GM18868 (cell line): Measurements from ENCODE around the gene KIAA1217.

ENCODE experiments used
- ATAC-seq: cut with Tn5 transposase; IDR thresholded peaks from one replicate; pipeline ENCODE4 v1.9.1; 2021; ENCODE audit warnings: mild to moderate bottlenecking, moderate library complexity; ENCODE audit not compliant: unreplicated experiment

Gene KIAA1217

GRCh38 chr10:24242562-24242961 lies 33.6 kb downstream of the KIAA1217 start:
- ATAC-seq = no peak

DNA sequence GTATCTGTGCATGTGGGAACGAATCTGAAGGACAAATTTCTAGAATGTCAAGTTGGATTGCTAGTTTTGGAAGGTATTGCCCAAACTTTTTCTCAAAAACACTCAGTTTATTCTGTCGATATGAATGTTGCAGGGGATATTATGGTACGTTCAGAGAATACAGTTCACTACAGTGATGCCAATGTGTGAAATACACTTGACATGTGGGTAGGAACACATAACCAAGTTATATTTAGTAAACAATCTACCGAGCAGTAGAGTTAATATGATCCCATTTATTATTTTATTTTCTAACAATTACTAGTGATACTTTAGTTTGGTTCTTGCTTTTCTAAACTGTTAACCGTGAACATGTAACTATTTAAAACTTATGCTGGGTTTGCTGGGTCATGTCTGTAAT lies 37.4 kb downstream of the KIAA1217 start:
- no peak for ATAC-seq

DNA sequence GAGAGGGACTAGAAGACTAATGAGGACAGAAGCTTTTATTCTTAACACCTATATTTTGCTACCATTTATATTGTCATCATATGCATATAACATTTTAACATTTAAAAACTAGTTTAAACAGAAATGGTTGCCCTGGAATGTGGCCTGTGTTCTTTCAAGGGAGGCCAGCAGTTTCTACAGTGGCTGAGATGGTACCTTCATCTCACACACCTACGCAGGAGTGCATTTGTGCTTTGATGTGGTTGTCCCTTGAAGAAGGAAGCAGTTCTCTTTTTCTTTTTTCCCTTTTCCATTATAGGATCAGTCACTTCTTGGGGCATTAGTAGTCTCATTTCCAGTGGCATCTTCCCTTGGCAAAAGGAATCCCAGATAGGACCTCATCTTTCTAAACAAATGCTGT lies 38.9 kb downstream of the KIAA1217 start:
- no peak for ATAC-seq

DNA sequence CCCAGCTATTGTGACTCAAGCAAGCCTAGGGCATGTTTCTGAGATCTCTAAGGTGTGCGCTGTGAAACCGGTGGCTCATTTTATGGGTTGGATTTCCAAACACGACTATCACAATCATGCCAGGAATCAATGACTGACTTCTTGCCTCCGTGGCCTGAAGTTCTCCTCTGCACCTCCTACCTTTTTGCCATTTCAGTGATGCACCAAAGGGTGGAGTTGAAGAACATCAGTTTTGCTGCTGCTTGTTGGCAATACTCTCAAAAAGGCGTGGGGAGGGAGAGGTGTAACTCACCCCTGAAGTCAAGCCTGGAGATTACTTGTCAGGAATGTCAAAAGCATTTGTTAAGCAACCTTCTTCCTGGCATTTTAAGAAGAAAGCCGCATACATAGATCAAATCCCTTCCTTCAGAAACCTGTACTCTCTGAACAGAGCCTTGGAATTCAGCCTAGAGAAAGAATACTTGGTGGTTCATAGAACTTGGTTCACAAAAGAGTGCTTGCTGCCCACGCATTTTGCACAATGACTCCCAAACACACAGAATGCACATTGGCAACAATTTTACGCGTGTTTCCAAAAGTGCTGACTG lies 41.0 kb downstream of the KIAA1217 start:
- no peak for ATAC-seq

DNA sequence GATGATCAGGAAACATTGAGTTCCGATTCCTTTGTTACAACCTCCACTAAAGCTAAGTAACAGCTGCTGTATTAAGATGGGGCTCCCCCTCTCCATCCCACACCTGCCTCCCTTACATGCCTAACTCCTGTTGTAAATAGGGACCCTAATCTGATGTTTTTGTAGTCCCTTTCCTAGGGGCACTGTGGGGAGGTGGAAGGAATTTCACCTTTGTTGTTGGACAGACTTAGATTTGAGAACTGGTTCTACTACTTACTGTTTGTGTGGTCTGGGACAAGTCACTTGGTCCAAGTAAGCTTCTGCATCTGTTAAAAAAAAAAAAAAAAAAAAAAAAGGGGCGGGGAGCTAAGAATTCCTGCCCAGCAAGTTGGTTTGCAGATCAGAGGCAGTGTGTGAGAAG lies 42.6 kb downstream of the KIAA1217 start:
- ATAC-seq = no peak

- no peak for ATAC-seq
Measured at GRCh38 chr10:24254180-24254579, 45.2 kb downstream of the KIAA1217 start.

GRCh38 chr10:24255115-24255880 lies 46.4 kb downstream of the KIAA1217 start:
- no peak for ATAC-seq

GRCh38 chr10:24255881-24256311 lies 47.0 kb downstream of the KIAA1217 start:
- no peak for ATAC-seq

DNA sequence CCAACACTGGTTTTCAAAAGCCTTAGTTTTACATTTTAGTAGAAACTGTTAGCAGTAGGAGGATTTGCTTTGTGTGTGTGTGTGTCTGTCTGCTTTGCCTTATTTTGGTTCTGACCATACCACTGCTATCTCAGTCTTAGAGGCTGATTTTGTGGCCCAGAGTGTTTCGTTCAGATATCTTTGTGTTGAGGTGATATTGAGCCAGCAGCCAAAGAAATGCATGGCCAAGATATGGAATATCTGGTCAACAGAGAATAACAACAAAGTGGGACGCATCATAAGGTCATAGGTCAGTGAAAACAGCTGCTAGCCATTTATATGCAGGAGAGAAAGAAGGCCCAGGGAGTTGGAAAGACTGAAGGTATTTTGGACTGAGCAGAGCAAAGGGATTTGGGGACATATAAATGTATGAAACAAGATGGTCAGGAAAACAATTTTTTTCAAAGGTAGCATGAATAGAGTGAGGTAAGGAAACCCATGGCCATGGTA lies 47.7 kb downstream of the KIAA1217 start:
- no peak for ATAC-seq

DNA sequence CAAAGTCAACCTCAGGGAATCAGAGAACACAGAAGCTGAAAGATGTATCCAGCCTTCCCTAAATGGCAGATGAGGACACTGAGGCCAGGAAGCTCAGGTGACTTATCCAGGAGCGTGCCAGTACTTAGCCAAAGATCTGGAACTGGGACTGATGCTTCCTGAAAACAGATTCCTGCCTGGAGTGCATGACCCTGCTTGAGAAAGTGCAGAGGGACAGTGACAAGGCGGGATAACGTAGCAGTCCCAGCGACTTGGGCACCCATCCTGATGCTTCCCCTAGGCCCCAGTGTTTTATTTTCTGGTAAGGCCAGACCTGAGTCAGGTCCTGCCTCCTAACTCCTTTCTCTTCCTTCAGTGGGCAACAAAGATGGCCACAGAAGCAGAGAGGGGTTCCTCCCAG lies 48.6 kb downstream of the KIAA1217 start:
- ATAC-seq = no peak

GRCh38 chr10:24259365-24260130 lies 50.6 kb downstream of the KIAA1217 start:
- no peak for ATAC-seq

- ATAC-seq = no peak
Measured at GRCh38 chr10:24261627-24262026, 52.7 kb downstream of the KIAA1217 start.

GRCh38 chr10:24262929-24263590 lies 54.1 kb downstream of the KIAA1217 start:
- no peak for ATAC-seq

DNA sequence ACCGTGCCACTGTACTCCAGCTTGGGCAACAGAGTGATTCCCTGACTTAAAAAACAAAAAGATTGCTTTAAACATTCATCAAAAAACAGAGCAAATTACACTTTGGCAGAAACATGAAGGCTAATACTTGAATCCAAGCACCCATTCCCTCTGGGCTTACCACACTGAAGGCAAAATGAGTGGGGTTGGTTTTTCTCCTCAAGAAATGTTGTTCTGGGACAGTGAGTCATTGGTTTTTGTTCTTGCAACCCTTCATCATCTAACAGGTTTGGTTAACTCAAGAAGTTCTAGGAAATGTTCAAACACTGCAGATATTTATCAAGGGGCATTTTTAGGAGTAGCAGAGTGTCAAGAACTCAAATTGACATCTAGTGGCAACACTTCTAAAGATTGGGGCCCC lies 60.5 kb downstream of the KIAA1217 start:
- ATAC-seq = no peak

- ATAC-seq = no peak
Measured at GRCh38 chr10:24272374-24272773, 63.4 kb downstream of the KIAA1217 start.

DNA sequence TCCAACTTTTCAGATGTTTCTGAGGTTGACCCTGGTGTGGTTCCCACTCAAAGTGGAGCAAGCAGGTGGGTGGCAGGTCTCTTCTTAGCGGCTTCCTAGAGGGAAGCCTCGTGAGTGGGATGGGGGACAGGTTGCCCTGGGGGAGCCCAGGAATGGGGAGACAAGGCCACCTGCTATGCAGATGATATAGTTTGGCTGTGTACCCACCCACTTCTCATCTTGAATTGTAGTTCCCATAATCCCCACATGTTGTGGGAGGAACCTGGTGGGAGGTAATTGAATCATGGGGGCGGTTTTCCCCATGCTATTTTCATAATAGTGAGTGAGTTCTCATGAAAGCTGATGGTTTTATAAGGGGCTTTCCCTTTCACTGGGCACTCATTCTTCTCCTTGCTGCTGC lies 68.3 kb downstream of the KIAA1217 start:
- ATAC-seq = no peak

GRCh38 chr10:24277771-24278170 lies 68.8 kb downstream of the KIAA1217 start:
- ATAC-seq = no peak

DNA sequence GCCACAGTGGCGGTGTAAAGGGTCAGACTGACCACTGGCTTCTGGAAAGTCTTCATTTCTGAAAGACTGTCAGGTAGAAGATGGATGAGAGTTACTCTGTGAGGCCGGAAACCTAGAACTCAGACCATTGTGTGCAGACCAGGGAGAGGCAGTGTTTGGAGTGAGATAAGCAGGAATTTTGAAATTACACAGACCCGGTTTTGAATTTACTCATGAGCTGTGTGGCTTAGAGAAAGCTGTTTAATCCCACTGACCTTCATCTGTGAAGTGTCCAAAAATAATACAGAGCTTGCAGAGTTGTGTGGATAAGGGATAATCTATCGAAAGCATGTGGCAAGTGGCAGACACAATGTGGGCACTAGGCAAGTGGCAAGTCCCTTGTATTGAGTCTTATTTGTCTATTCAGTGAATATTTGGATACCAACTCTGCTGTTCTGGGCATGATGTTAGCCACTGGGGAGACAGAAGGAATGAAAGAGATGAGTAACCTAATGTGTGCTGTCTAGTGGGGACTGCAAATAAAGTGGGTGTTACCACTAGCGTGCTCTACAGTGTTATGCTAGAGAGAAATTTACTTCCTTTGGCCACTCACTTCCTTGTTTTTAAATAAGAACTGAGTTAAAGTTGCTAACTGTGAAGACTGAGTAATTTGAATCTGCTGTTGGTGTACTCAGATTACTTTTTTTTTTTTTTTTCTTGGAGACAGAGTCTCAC lies 69.4 kb downstream of the KIAA1217 start:
- ATAC-seq = peak; percentile 45

GRCh38 chr10:24279166-24279565 lies 70.2 kb downstream of the KIAA1217 start:
- ATAC-seq = no peak

- ATAC-seq = no peak
Measured at GRCh38 chr10:24287559-24288195, 78.7 kb downstream of the KIAA1217 start.
